HCT116 (cell line): ENCODE measurements around the gene HIVEP2. TPM values are rescaled to one million over a fixed set of nuclear protein-coding genes. Genes with fewer than 3 reads are reported as not detected.

Experiments used
- ATAC-seq: fragments of 200-7000 bp; cut with Tn5 transposase; 2 replicates; pipeline ENCODE4 v1.9.1; 2020; ENCODE audit warnings: mild to moderate bottlenecking, moderate library complexity
- BruUV-seq: library from RNA; stranded (reverse); fragments of 400-500 nt; replicated peaks from 2 replicates; lab custom pipeline; 2021; lab: Mats Ljungman, UMichigan
- CTCF ChIA-PET: fragments of 300-600 bp; sonication (Branson Sonifier 250); formaldehyde crosslinking; loops from one replicate; lab custom pipeline; 2021; ENCODE audit warnings: antibody characterized with exemption; lab: Charles Lee
- POLR2A ChIA-PET: fragments of 300-600, 350-600 bp; sonication (Branson Sonifier 250); formaldehyde crosslinking; loops from one replicate; lab custom pipeline; 2021; ENCODE audit warnings: antibody characterized with exemption; lab: Charles Lee
- RAD21 ChIA-PET, 2 experiments: fragments of 300-600 bp; sonication (Branson Sonifier 250); formaldehyde crosslinking; loops; one replicate each; lab custom pipeline; 2023; ENCODE audit warnings: low total read pairs in 2 of 2; ENCODE audit not compliant: uncharacterized antibody in 2 of 2, unreplicated experiment in 2 of 2, low non-redundant PET in 1 of 2; lab: Charles Lee
- DNase-seq: peaks from one replicate; pipeline ENCODE4 v3.0.0-alpha.2; 2010; ENCODE audit warnings: low read depth, low spot score
- H2AFZ ChIP-seq: fragments of 200-600 bp; shearing (Covaris generic), sonication (generic); 2 replicates; pipeline ENCODE4 v1.6.1; 2017; ENCODE audit warnings: low read depth, mixed run types, mixed read lengths, antibody characterized with exemption, low read length; ENCODE audit not compliant: poor library complexity, severe bottlenecking
- H3K27ac ChIP-seq: 2 replicates; pipeline ENCODE4 v1.5.1; 2012; ENCODE audit warnings: low read depth, low read length
- H3K27me3 ChIP-seq: fragments of 200-600 bp; sonication (generic); 2 replicates; pipeline ENCODE4 v1.6.1; 2016; ENCODE audit warnings: mixed run types, low read length, mixed read lengths; ENCODE audit not compliant: insufficient read depth
- H3K36me3 ChIP-seq, 2 experiments: fragments of 200-500 bp in 1 of 2; fragments of 200-600 bp in 1 of 2; sonication (Bioruptor generic) in 1 of 2; sonication (generic) in 1 of 2; 2 replicates each; pipeline versions ENCODE4 v1.5.1 to v1.6.1; 2014 to 2016; ENCODE audit warnings: low read length in 2 of 2, inconsistent platforms in 1 of 2, mixed read lengths in 1 of 2, mixed run types in 1 of 2; ENCODE audit not compliant: insufficient read depth in 2 of 2, control insufficient read depth in 1 of 2
- H3K4me1 ChIP-seq, 2 experiments: fragments of 200-600 bp in 1 of 2; sonication (generic) in 1 of 2; 2 replicates each; pipeline versions ENCODE4 v1.5.1 to v1.6.1; 2012 to 2017; ENCODE audit warnings: low read length in 2 of 2, inconsistent platforms in 1 of 2, mild to moderate bottlenecking in 1 of 2, mixed read lengths in 1 of 2, mixed run types in 1 of 2, moderate library complexity in 1 of 2; ENCODE audit not compliant: insufficient read depth in 2 of 2, control insufficient read depth in 1 of 2
- H3K4me2 ChIP-seq: fragments of 200-600 bp; sonication (generic); 2 replicates; pipeline ENCODE4 v1.6.1; 2017; ENCODE audit warnings: mixed run types, low read length, mixed read lengths
- H3K4me3 ChIP-seq, 2 experiments: fragments of 200-600 bp in 1 of 2; sonication (generic) in 1 of 2; replicated peaks in 1 of 2; 2 replicates each; pipeline ENCODE4 v1.5.1; 2011 to 2016; ENCODE audit warnings: low read length in 2 of 2, control low read depth in 1 of 2, low read depth in 1 of 2, mild to moderate bottlenecking in 1 of 2, mixed read lengths in 1 of 2, mixed run types in 1 of 2
- H3K79me2 ChIP-seq: fragments of 200-600 bp; sonication (generic); 2 replicates; pipeline ENCODE4 v1.6.1; 2017; ENCODE audit warnings: mild to moderate bottlenecking, mixed run types, low read length, moderate library complexity, mixed read lengths; ENCODE audit not compliant: insufficient read depth
- H3K9ac ChIP-seq: fragments of 200-600 bp; sonication (generic); 2 replicates; pipeline ENCODE4 v1.6.1; 2016; ENCODE audit warnings: low read length, mixed read lengths
- H3K9me2 ChIP-seq: fragments of 200-600 bp; sonication (generic), shearing (Covaris generic); 2 replicates; pipeline ENCODE4 v1.6.1; 2017; ENCODE audit warnings: mixed run types, mild to moderate bottlenecking, moderate library complexity; ENCODE audit not compliant: insufficient read depth
- H3K9me3 ChIP-seq, 2 experiments: fragments of 200-500 bp in 1 of 2; fragments of 200-600 bp in 1 of 2; sonication (Bioruptor generic) in 1 of 2; sonication (generic) in 1 of 2; 2 replicates each; pipeline ENCODE4 v1.6.1; 2014 to 2017; ENCODE audit warnings: low read length in 2 of 2, mixed read lengths in 2 of 2, inconsistent platforms in 1 of 2, low read depth in 1 of 2, mild to moderate bottlenecking in 1 of 2, mixed run types in 1 of 2, moderate library complexity in 1 of 2; ENCODE audit not compliant: control insufficient read depth in 1 of 2, insufficient read depth in 1 of 2
- H4K20me1 ChIP-seq: fragments of 200-600 bp; sonication (generic), shearing (Covaris generic); 2 replicates; pipeline ENCODE4 v1.6.1; 2017; ENCODE audit warnings: mixed run types, mild to moderate bottlenecking, moderate library complexity; ENCODE audit not compliant: insufficient read depth
- CBX3 ChIP-seq: IDR thresholded peaks from 2 replicates; pipeline ENCODE4 v1.6.1; 2012; ENCODE audit warnings: low read depth
- CTCF ChIP-seq, 3 experiments: fragments of 200-600 bp in 1 of 3; sonication (generic) in 1 of 3; IDR thresholded peaks in 2 of 3; conservative IDR thresholded peaks in 1 of 3; 2 replicates each; pipeline ENCODE4 v1.5.1; 2012 to 2017; ENCODE audit warnings: low read depth in 2 of 3, low read length in 2 of 3, antibody characterized with exemption in 1 of 3, borderline replicate concordance in 1 of 3, control low read depth in 1 of 3, mild to moderate bottlenecking in 1 of 3, mixed read lengths in 1 of 3, mixed run types in 1 of 3, moderate library complexity in 1 of 3; ENCODE audit not compliant: insufficient read depth in 1 of 3
- EZH2 ChIP-seq: fragments of 200-600 bp; sonication (generic); IDR thresholded peaks from 2 replicates; pipeline ENCODE4 v1.6.1; 2017; ENCODE audit warnings: antibody characterized with exemption, mixed run types
- ZBTB33 ChIP-seq: IDR thresholded peaks from 2 replicates; pipeline ENCODE4 v1.6.1; 2011; ENCODE audit warnings: mild to moderate bottlenecking, low read length, moderate library complexity; ENCODE audit not compliant: insufficient replicate concordance; ENCODE audit errors: extremely low read depth
- intact Hi-C: fragments of 100-400 bp; cut with micrococcal nuclease; formaldehyde crosslinking; loops from 2 replicates; pipeline ENCODE4 v1.10.0; 2022
- total RNA-seq: library from RNA; stranded (reverse); gene quantifications from one replicate; pipeline ENCODE4 v1.2.1, GENCODE V29; 2021; ENCODE audit not compliant: unreplicated experiment

The HIVEP2 gene
- total RNA-seq, 1 experiment from 2014 or later: 8.1 TPM

- TF ChIP-seq CTCF (IDR thresholded peaks at IDR 0.05 in 2 of 3, conservative IDR thresholded peaks at IDR 0.05 in 1 of 3; ENCODE audit: borderline replicate concordance in 1 of 3, insufficient read depth in 1 of 3, low read depth in 2 of 3, low read length in 2 of 3) (no peak), ZBTB33 (no peak), EZH2 (no peak)
Measured at GRCh38 chr6:142870787-142871415, 74.1 kb downstream of the HIVEP2 start (continued).

GRCh38 chr6:142868917-142869316 is 76.1 kb downstream of the HIVEP2 start:
- CTCF ChIA-PET: no interaction called here
- H3K27ac ChIP-seq: no peak overlapping the region
- H3K27me3 ChIP-seq: no peaks in the 10 kb centered on the region
- no peak for DNase-seq
- no peak overlapping the region for H3K4me2 ChIP-seq
- H3K9me3 ChIP-seq: no peaks in the 10 kb centered on the region
- ATAC-seq: no peak
- no peak overlapping the region for H3K4me3 ChIP-seq
- BruUV-seq: no TSS peak
- intact Hi-C loops: no loop called here
- RAD21 ChIA-PET: no interaction called here
- peaks cover 3 to 10% of the 10 kb centered on the region in 2 experiments; a peak in 3 of 4 replicates for H3K4me1 ChIP-seq
- no peaks in the 10 kb centered on the region for H3K36me3 ChIP-seq
- POLR2A ChIA-PET: no interaction called here
- H3K79me2 ChIP-seq: peaks cover 4% of the 10 kb centered on the region; the same call in 1 of the 2 replicates
- H3K9ac ChIP-seq: no peak overlapping the region
- H3K9me2 ChIP-seq: no peaks in the 10 kb centered on the region
- no peaks in the 10 kb centered on the region for H4K20me1 ChIP-seq
- H2AFZ ChIP-seq: no peak overlapping the region
- no peak for TF ChIP-seq CBX3
